Heart left ventricle (tissue), 16 donors: ENCODE data around the gene PRKCH. TPM values are rescaled to one million over a fixed set of nuclear protein-coding genes. Genes with fewer than 3 reads are reported as not detected.

Experiments used
- ATAC-seq, 4 donors: fragments of 200-7000 bp; cut with Tn5 transposase; one replicate each; pipeline ENCODE4 v1.9.1; 2020 to 2022; ENCODE audit warnings: moderate library complexity in 4 of 4, mild to moderate bottlenecking in 3 of 4, moderate number of reproducible peaks in 1 of 4
- DNase-seq, 5 donors: peaks; one replicate each; pipeline ENCODE4 v3.0.0-alpha.2; 2020
- H3K27ac ChIP-seq, 12 donors: fragments of 200-600 bp; sonication (generic) in 4 of 12; one replicate each; pipeline versions ENCODE4 v1.5.0 to v1.8.0; 2016 to 2022; ENCODE audit warnings: mild to moderate bottlenecking in 2 of 12
- H3K27me3 ChIP-seq, 9 donors: fragments of 200-600 bp; sonication (generic) in 2 of 9; one replicate each; pipeline versions ENCODE4 v1.5.1 to v1.8.0; 2016 to 2022; ENCODE audit warnings: mild to moderate bottlenecking in 3 of 9
- H3K36me3 ChIP-seq, 9 donors: fragments of 200-600 bp; sonication (generic) in 2 of 9; one replicate each; pipeline versions ENCODE4 v1.5.0 to v1.8.0; 2018 to 2022; ENCODE audit warnings: mild to moderate bottlenecking in 2 of 9
- H3K4me1 ChIP-seq, 12 donors: fragments of 200-600 bp; sonication (generic) in 4 of 12; one replicate each; pipeline versions ENCODE4 v1.5.0 to v1.8.0; 2016 to 2022; ENCODE audit warnings: mild to moderate bottlenecking in 3 of 12
- H3K4me3 ChIP-seq, 12 donors: fragments of 200-600 bp; sonication (generic) in 4 of 12; one replicate each; pipeline versions ENCODE4 v1.5.0 to v1.8.0; 2017 to 2022; ENCODE audit warnings: mild to moderate bottlenecking in 9 of 12, moderate library complexity in 4 of 12
- H3K9me3 ChIP-seq, 12 donors: fragments of 200-600 bp; sonication (generic) in 4 of 12; one replicate each; pipeline versions ENCODE4 v1.5.0 to v1.8.0; 2016 to 2022; ENCODE audit warnings: mild to moderate bottlenecking in 1 of 12
- POLR2A ChIP-seq, 2 donors: fragments of 450-650 bp; IDR thresholded peaks; one replicate each; pipeline ENCODE4 v1.6.1; 2017; ENCODE audit warnings: antibody characterized with exemption in 2 of 2, mild to moderate bottlenecking in 2 of 2, moderate library complexity in 2 of 2
- WGBS, 4 donors: extraction: QIAGEN DNeasy Blood & Tissue Kit in 2 of 4; methylation state at CpG; one replicate each; pipeline versions ENCODE4 v1.1.5 to v1.1.7; 2013 to 2018; 5-methylcytosine and 5-hydroxymethylcytosine counted together
- intact Hi-C, 10 donors: fragments of 100-400 bp; cut with DNase I; formaldehyde crosslinking; loops; one replicate each; pipeline versions ENCODE4 v1.11.1 to v1.14.2; 2022
- polyA plus RNA-seq, 2 donors: library from polyadenylated mRNA; stranded (reverse); fragments of 200-250 nt; gene quantifications; one replicate each; pipeline ENCODE4 v1.2.3, GENCODE V29; 2013
- total RNA-seq, 9 donors: library from RNA; depleted of rRNA in 2 of 9; stranded (reverse); fragments of >200 nt in 2 of 9; fragmentation: NEBNext Ultra II Directional in 3 of 9; extraction: Animal tissue kit (Norgen Biotek cat#: 25700) in 3 of 9; gene quantifications; one replicate each; pipeline versions ENCODE4 v1.1.0 to v1.2.4, GENCODE V29; 2016 to 2023
- TF ChIP-seq, protein P1 (sequence below), 12 donors: fragments of 200-600 bp; sonication (generic) in 4 of 12; IDR thresholded peaks; one replicate each; pipeline versions ENCODE4 v1.5.0 to v1.8.0; 2018 to 2022; ENCODE audit warnings: antibody characterized with exemption in 12 of 12, mild to moderate bottlenecking in 5 of 12
- donor health status: ischemic (EF 13 %, LVEDD 7.1; RV severe dilation, severe dysfunction).
- donor health status: healthy with polysubstance abuse.
- donor health status: DM: no; HTN: yes; CAD: no.
- donor health status: DM: no; HTN: no; CAD: no.
- donor health status: ischemic (EF 25% LVEDD 6.9; RV normal size, moderate dysfunction).
- donor health status: ischemic (EF 25% LVEDD 5.7; RV mildly dilated, moderate dysfunction).
- donor health status: healthy.
- donor health status: DM: yes; HTN: yes; CAD: no.
- donor health status: ischemic (EF 35%, LVEDD 5.7; RV mildly dilated, moderate dysfunction).
- donor health status: nonischemic (EF 11% LVEDD 7.7; RV severe dilation, severe dysfunction).
- donor health status: DM: yes; HTN: yes; CAD: no.
- donor health status: PGD.
- donor health status: ischemic (EF 29% LVEDD 5.4; RV normal size, mild dysfunction).
- donor health status: nonischemic (EF 23%, LVEDD 6.1; RV moderate dilation, normal function).

The PRKCH gene
- total and polyA plus RNA-seq, 11 donors = 6.1 to 49.2 (median 21.7) TPM

- peaks cover 0 to 64% (median 26%) of the 10 kb centered on the region in 12 donors for H3K4me1 ChIP-seq
- DNase-seq (no peak), ATAC-seq (no peak)
- no peak for TF ChIP-seq POLR2A (IDR thresholded peaks at IDR 0.05)
- TF ChIP-seq, protein P1, sequence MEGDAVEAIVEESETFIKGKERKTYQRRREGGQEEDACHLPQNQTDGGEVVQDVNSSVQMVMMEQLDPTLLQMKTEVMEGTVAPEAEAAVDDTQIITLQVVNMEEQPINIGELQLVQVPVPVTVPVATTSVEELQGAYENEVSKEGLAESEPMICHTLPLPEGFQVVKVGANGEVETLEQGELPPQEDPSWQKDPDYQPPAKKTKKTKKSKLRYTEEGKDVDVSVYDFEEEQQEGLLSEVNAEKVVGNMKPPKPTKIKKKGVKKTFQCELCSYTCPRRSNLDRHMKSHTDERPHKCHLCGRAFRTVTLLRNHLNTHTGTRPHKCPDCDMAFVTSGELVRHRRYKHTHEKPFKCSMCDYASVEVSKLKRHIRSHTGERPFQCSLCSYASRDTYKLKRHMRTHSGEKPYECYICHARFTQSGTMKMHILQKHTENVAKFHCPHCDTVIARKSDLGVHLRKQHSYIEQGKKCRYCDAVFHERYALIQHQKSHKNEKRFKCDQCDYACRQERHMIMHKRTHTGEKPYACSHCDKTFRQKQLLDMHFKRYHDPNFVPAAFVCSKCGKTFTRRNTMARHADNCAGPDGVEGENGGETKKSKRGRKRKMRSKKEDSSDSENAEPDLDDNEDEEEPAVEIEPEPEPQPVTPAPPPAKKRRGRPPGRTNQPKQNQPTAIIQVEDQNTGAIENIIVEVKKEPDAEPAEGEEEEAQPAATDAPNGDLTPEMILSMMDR (IDR thresholded peaks at IDR 0.05) = no peak
- no peak overlapping the region for H3K27ac ChIP-seq
- 53 to 74% (median 58%) methylated on average over 1 of the region's 1 CpG for WGBS, 4 donors
- intact Hi-C loops = no loop called here
- no peak overlapping the region for H3K4me3 ChIP-seq
- no peaks in the 10 kb centered on the region for H3K9me3 ChIP-seq
- H3K27me3 ChIP-seq = no peaks in the 10 kb centered on the region
- no peaks in the 10 kb centered on the region for H3K36me3 ChIP-seq
These were observed 70.9 kb downstream of the PRKCH start for GRCh38 chr14:61392297-61392696.

DNA sequence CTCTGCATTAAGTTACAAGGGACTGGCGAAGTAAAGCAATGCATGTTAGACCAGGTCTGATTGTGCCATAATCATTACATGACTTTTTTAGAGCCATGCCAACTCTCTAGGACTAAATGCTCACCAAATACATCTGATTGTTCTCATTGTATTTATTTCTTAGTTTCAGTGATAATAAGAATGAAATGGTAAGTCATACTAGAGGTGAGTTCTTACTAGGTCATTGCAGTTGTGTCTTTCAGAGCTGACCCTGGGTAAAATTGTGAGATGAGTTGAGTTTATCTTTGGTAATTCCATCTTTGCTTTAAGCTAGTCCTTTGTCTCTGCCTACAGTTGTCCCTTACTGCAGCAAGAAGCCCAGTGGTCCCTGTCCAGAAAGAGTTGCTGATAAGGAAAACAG, 73.2 kb downstream of the PRKCH start:
- Histone ChIP-seq H3K27ac (no peak overlapping the region), H3K9me3 (no peaks in the 10 kb centered on the region), H3K27me3 (no peaks in the 10 kb centered on the region), H3K4me3 (no peak overlapping the region), H3K4me1 (peaks cover 0 to 55% (median 7%) of the 10 kb centered on the region in 12 donors), H3K36me3 (no peaks in the 10 kb centered on the region)
- no peak for TF ChIP-seq POLR2A (IDR thresholded peaks at IDR 0.05)
- TF ChIP-seq, protein P1 (IDR thresholded peaks at IDR 0.05) = no peak
- 92 to 100% (median 98%) methylated on average over 1 of the region's 1 CpG for WGBS, 4 donors
- DNase-seq (no peak), ATAC-seq (no peak)
- intact Hi-C loops = no loop called here

GRCh38 chr14:61395115-61395725, 73.8 kb downstream of the PRKCH start:
- TF ChIP-seq, protein P1 (IDR thresholded peaks at IDR 0.05) = no peak
- TF ChIP-seq POLR2A (IDR thresholded peaks at IDR 0.05) = no peak
- H3K4me3 ChIP-seq = no peak overlapping the region
- no peaks in the 10 kb centered on the region for H3K36me3 ChIP-seq
- no peak overlapping the region for H3K27ac ChIP-seq
- 53 to 68% (median 58%) methylated on average over 5 to 6 of the region's 6 CpGs for WGBS, 4 donors
- DNase-seq = no peak
- no peak for ATAC-seq
- intact Hi-C loops = no loop called here
- H3K4me1 ChIP-seq = peaks cover 0 to 55% (median 6%) of the 10 kb centered on the region in 12 donors
- no peaks in the 10 kb centered on the region for H3K27me3 ChIP-seq
- no peaks in the 10 kb centered on the region for H3K9me3 ChIP-seq

DNA sequence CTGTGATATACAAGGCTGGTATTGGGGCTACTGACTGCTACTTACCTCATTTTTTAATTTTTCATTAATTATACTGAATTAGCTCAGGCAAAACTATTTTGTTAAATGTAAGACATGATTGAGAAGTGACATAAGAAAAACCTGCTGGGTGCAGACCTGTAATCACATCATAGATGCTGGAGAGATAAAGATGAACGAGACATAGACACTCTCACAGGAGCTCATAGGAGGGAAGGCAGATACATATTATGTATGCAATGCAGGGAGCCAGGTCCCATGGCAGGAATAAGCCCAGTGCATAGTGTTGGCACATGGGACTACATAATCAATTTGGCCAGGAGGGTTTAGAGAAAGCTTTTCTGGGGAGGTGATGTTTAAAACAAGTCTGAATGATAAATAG, 74.9 kb downstream of the PRKCH start:
- WGBS, 4 donors = 61 to 79% (median 73%) methylated on average over 1 of the region's 1 CpG

More for the DNA sequence above, 74.9 kb downstream of the PRKCH start:
- no peaks in the 10 kb centered on the region for H3K27me3 ChIP-seq
- no peaks in the 10 kb centered on the region for H3K9me3 ChIP-seq
- peaks cover 0 to 54% (median 2%) of the 10 kb centered on the region in 12 donors for H3K4me1 ChIP-seq
- ATAC-seq (no peak), DNase-seq (no peak)
- no peaks in the 10 kb centered on the region for H3K36me3 ChIP-seq
- intact Hi-C loops = no loop called here
- H3K27ac ChIP-seq = no peak overlapping the region
- no peak for TF ChIP-seq POLR2A (IDR thresholded peaks at IDR 0.05)
- TF ChIP-seq, protein P1 (IDR thresholded peaks at IDR 0.05) = no peak
- no peak overlapping the region for H3K4me3 ChIP-seq
